Hematopoietic multipotent progenitor cell treated with erythropoietin and hydrocortisone succinate and interleukin-3 and kit ligand, for 8 days (in vitro differentiated cells): ENCODE results near the gene NKAIN2.
"Not testable (repeated sequence)": the region's sequence is repeated elsewhere in the genome, so short reads cannot be mapped to it uniquely, and the experiment has no call there.

ENCODE experiments used
- DNase-seq: peaks from one replicate; pipeline ENCODE4 v3.0.0-alpha.2; 2015

The NKAIN2 gene

DNA sequence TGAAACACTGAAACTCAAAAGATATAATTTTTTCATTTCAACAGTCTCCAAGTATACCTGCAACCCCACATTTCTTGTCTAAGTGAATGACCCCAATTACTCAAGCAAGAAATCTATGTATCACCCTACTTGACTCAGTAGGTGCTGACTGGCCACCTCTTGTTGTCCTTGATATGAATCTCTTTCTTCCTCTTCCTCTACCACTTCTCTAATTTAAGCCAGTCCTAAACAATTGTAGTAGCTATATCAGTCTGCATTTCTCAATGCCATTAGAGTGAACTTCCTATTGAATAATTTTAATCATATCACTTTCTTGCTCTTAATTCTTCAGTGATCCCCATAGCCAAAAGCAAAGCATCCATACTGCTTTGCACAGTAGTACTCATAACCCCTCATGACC is 93.2 kb downstream of the NKAIN2 start:
- no peak for DNase-seq

DNA sequence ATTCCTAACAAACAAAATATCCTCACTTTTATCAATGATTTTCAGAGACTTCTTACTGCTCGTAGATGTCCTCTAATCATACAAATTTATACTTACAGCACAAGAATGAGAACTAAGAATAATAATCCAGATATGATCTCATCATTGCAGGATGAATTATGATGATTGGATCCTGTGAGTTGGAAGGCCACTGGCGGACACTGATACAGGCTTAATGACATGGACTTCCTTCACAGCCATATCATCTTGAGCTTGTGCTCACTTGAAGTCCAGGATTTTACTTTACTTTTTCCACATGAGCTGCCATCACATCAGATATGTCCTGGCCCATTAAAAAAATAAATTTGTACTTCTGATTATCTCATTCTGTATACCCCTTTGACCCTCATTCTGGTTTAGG is 94.3 kb downstream of the NKAIN2 start:
- no peak for DNase-seq

DNA sequence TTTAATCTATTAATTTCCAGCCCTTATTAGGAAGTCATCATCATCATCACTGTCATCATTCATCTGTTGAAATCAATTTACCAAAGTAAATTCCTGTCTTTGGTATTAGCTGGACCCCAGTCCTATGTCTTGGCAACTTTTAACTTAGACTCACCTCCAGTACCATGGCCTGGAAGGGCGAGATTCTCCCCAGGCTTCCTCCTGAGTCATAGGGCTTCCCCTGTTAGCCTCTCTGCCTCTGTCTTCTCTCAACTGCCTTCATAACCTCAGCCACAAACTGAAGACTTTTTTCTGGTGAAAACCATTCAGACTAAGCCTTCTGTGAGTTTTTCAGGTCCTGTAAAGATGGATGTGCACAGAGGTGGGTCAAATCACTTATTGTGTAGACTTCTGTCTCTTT is 95.0 kb downstream of the NKAIN2 start:
- no peak for DNase-seq

DNA sequence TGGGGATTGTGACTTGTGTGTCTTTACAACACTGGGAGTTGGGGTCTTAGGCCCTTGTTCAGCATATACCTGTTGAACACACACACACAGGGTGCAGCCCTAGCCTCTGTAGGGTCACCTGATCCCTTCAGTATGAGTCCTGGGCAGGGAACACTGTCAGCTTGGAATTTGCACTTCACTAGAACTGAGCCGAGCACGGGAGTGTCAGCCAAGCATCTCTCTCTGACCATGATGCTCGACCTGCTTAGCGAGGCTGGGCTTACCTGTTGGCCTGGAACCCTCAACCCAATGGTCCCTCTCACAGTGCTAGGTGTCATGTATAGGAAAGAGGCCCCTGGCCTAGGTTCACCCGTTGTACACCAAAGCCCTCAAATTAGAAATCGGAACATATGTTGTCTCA is 96.1 kb downstream of the NKAIN2 start:
- no peak for DNase-seq

DNA sequence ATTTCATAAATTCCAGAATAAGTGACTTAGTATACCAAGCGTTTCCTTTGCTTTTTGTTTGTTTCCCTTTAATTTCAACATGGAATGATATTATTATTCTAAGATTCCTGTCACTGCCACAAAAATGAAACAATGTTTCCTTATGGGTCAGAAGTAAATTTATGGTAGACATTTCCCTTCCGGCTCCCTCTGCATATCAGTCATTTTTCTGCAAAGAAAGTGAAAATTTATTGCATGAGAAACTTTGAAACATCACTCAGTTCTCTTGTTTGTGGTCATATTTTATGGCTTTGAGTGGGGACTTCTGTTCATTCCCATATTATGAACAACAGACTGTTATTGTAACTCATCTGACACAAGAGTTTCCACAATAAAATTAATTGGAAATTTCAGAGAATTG is 97.8 kb downstream of the NKAIN2 start:
- DNase-seq: no peak

DNA sequence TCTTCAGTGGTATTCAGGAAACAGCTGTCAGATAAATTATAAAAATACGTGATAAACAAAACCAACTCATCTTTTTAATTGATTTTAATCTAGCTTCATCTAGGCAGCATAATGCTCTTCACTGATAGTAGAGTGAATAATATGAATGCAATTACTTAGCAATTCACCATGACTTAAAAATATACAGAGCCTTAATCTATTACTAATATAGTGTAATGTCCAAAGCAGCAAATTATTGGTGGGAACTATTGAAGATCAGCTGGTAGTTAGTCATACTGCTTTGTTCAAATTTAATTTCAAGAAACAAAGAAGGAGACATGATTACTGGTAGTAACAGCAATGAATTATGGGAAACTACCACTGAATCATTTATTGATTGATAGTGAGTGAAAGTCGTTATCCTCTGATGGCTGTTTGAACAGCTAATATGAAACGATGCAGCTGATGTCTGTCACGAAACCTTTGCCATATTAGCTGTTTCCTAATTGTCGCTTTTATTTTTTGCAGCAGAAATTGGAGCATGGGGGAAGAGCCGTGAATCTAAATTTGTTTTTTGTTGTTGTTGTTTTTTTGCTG is 99.2 kb downstream of the NKAIN2 start:
- DNase-seq: no peak

DNA sequence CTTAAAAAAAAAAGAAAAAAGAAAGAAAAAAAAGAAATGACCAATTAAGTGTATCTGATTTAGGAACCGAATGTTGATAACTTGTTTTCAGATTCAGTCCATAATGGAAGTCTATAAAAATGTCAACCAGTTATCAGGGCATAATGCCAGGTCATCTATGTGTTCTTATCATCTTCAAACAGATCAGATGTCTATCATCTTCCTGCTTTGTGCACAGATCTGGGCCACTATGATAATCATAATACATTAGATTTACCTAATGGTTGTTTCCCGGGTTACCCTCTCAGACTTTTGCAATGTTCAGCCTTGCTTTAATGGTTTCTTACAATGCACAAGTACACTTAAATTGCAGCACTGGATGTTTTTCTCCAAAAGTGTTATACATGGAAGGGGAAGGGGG is 100.6 kb downstream of the NKAIN2 start:
- peak; percentile 5 for DNase-seq

DNA sequence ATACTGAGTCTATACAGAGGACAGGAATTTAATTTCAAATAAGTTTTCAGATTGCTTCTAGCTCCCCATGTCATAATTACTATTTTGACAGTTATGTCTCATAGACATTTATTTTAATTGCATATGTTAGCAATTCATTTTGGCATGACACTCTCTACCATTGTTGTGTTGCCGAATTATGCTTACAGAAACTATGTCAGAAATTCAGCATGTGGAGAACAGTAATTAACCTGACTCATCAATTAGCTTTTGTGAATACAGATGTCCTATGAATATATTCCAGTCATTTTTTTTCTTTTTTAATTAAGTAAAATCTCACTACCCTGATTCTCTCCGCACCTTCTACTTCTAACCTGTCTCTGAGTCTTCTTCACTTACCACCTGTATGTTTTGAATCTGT is 105.1 kb downstream of the NKAIN2 start:
- DNase-seq: no peak

DNA sequence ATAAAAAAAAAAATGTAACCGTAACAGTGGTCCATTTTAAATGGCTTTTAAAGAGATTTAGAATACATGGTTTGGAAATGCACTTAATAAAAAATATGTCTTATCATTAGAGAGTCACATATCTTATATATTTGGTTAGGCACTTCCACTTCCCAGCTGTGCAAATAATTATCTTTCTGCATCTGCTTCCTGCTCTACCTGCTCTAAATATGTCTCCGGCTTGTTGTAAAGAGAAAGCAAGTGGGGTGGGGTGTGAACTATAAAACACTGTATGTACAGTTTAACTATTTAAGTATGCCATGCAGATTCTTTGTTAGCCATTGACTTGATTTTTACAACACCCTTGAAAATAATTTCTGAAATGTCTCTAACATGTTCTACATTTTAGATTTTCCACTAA is 106.3 kb downstream of the NKAIN2 start:
- no peak for DNase-seq

DNA sequence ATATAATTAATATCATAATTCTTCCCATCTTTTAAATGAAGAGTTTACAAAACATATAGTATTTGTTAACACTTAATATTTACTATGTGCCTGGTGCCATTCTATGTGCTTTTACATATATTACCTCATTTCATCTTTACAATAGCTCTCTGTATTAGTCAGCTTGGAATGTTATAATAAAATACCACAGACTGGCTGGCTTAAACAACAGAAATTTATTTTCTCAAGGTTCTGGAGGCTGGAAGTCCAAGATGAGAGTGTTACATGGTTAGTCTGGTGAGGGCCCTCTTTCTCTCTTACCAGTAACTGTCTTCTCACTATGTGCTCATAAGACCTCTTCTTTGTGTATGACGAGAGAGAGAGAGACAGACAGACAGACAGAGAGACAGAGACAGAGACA is 110.2 kb downstream of the NKAIN2 start:
- DNase-seq: no peak

DNA sequence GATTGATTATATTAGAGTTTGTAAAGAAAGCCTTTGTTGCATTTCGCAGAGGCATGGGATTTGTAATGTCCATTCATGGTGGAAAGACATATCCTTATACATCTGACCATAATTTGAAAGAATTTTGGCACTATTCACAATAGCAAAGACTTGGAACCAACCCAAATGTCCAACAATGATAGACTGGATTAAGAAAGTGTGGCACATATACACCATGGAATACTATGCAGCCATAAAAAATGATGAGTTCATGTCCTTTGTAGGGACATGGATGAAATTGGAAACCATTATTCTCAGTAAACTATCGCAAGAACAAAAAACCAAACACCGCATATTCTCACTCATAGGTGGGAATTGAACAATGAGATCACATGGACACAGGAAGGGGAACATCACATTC is 119.7 kb downstream of the NKAIN2 start:
- not testable (repeated sequence) for DNase-seq

DNA sequence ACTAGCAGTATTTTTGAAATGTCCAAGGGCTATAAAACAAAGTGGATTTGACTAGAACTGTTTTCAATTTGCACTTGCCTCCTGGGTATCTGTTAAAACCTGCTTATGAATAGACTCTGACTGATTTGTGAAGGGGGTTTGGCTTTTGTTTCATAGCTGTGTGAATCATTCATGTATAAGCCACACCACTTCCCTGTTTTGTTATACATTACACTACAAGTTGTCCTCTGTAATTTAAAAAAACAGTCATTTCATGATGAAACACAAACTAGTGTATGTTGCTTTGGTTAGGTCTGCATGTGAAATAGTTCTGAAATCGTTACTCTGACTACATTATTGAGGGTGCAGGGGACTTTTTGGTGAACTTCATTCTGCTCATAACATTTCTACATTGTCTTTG is 121.7 kb downstream of the NKAIN2 start:
- no peak for DNase-seq

DNA sequence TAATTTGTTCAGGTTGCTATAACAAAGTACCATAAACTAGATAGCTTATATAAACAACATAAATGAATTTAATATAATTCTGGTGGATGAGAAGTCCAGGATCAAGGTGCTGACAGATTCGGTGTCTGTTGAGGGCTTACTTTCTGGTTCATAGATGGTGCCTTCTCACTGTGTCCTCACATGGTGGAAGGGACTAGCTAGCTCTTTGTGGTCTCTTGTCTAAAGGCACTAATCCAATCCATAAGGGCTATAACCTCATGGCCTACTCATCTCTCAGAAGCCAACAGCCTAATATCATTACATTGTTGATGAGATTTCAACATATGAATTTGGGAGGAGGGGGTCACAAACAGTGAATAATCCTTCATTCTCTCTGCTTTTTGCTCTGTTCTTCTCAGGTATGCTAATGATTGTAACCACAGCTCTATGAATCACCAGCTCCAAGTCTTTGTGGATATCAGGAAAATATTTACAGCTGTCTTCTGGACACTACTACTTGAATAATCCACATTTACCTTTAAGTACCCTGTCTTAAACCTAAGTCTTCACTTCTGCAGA is 122.3 kb downstream of the NKAIN2 start:
- DNase-seq: no peak

DNA sequence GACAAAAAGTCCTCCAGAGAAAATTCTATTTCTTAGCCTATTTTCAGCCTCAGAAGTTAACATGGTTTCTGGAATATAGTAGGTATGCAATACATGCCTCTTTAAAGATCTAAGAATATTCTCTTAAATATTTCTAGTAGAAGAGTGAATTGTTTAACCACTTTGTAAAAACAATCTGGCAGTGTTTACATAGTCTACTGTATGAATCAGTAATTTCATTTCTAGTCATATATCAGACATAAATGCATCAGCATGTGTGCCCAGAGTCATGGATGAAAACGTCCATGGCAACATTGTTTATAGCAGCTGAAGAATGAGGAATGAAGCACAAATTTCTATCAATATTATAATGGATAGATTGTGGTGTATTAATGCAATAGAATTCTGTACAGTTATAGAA is 124.9 kb downstream of the NKAIN2 start:
- no peak for DNase-seq

DNA sequence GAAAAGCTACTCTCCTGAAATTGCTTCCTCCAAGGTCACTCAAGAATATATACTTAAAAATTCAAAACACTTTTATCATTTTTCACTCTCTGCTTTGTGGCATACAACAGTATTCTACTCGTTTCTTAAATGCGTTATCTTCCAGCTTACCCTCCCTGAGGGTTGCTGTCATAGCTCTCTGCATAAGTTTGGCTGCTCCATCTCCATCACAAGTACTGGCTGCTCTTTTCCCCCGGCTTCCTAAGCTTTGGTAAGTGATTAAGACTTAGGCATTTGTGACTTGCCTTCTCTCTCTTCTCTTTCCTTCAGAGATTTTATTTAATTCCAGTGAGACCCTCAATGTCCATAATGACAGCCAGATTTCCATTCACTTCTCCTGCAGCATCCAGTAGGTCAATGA is 128.3 kb downstream of the NKAIN2 start:
- no peak for DNase-seq

DNA sequence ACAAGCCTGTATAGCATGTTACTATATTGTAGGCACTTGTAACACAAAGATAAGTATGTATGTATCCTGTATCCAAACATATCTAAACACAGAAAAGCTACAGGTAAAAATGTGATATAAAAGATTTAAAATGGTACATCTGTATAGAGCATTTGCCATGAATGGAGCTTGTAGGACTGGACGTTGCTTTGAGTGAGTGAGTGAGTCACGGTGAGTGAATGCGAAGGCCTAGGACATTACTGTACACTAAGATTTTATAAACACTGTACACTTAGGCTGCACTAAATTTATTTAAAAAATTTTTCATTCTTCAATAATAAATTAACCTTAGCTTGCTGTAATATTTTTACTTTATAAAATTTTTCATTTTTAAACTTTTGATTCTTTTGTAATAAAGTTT is 136.9 kb downstream of the NKAIN2 start:
- no peak for DNase-seq

DNA sequence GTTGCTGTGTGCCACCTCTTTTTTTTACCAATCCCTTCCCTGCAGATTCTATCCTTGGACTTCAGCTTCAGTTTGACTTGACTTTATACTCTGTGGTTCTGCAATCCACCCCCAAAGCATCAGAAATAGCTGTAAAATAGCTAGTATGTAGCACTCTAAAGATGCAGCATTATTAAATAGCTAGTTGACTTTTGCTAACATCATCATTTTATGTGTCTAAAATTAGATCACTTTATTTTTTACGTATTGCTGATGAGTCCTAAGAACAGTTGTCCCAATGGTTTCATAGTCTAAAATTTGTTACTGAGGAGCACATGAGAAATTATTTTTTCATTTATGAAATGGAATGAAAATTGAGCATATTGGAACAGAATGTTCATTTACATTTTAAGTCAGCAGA is 138.2 kb downstream of the NKAIN2 start:
- no peak for DNase-seq

DNA sequence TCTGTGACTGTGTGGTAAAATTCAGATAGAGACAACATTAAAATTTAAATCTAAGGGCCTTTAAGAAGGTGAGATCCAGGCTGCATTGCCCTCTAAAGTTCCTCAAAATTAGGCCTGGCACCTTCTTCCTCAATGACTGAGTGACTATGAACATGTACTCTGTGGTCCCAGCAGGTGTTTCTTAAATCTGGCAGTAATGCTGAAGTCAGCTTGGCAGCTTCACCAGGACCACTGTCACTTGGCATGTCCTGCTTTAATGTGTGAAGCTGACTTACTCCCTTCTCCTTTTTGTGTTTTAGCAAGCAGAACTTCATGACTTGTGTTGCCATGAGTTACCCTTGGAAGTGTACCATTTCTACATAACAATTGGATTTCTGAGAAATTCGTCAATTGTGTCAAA is 141.7 kb downstream of the NKAIN2 start:
- no peak for DNase-seq

DNA sequence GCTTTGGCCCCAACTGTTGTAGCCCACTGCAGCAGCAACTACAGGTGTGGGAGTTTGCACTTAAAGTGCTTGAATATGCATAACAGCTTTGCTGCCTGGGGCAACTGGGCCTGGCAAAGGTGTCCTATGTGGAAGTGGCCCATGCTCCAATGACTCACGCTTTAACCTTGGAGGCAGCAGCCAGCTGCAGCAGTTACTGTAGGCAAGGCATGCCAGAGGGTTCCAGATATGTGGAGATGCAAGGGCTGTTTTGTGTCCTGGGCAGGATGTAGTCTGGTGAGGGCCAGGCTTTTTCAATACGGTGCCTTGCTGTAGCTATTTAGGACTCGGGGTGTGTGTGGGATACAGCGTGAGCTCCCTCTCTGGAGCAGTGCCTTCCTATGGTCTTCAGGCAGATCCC is 150.3 kb downstream of the NKAIN2 start:
- no peak for DNase-seq

DNA sequence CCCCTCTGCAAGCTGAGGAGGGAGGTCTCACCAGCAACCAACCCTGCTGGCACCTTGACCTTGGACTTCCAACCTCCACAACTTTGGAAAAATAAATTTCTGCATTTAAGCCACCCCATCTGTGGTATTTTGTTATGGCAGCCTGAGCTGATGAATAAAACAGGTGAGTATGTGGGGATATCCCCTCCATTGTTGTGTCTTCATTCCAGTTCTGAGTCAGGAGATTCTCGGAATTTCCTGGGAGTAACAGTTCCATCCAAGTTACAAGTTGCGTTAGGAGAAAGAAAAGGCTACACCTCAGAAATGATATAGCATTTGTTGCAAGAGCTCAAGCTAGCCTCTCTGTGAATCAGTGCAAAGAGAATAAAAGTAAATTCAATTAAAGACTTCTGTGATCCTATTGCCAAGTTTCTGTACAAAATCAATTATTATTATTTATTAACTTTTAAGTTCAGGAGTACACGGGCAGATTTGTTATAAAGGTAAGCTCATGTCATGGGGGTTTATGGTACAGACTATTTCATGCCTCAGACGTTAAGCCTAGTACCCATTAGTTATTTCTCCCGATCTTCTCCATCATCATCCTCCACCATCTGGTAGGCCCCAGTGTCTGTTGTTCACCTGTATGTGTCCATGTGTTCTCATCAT is 153.0 kb downstream of the NKAIN2 start:
- DNase-seq: no peak

DNA sequence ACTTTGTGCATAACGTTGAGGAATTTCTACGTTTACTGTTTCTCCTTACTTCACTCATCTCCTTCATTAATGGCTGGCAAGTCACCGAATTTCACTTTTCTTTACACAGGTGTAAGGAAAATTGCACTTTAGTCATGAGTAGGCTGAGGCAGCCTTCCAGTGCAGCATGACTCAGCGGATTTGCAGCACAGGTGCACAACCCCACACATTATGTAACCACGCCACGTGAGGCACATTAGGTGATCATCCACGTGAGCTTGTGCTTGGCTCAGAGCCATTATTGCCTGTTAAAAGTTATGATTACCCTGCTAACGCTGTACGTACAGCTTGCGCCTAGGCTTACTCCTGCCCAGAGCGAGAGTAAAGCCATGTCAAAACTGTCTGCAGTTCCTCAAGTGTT is 158.8 kb downstream of the NKAIN2 start:
- no peak for DNase-seq

DNA sequence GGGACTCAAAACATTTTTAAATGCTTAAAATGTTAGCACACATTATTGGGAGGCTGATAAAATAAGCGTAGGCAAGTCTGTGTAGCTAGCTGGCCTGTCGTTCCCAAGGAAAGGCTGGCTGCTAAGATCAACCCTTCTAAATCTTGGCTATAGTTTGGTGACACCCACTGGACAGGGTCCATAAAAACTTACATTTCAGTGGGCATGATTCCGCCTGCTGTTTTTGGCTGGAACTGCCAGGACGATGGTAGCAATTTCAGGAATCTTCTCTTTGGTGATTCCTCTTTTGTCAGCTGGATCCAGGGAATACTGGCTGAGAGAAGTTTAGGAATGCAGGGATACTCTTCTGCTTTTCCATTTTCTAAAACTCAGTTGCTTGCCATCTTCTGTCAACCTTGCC is 162.2 kb downstream of the NKAIN2 start:
- peak; percentile 32 for DNase-seq

DNA sequence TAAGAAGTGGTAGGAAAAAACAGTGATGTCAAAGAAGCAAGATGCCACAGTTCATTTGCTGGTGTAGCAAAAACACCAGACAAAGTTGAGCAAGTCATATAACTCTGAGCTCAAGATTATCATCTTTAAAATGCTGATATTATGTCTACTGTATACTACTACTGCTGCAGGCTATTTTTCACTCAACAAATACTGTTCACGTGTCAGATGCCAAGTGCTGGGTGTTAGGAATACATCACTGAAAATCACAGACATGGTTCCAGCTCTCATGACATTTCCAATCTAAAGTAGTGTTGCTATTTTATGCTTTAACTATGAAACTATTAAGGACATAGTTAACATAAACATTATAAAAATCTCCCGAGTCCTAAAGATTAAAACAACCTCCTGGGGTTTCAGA is 163.0 kb downstream of the NKAIN2 start:
- DNase-seq: no peak

DNA sequence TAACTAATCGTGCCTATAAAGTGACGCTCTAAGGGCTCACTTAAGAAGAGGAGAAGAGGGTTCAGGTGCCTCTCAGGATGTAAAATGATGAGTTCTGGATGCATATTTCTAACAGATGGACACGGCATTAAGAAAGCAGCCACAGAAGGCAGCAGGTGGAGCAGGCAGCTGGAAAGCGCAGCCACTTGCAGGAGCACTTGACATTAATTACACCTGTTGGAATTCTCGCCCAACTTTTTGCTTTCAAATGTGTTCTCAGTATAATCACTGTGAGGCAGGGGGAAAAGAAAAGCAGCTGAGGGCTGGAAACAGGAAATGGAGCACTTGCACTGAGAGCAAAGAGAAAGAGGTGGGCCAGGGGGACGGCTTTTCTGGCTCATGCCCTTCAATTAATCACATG is 164.2 kb downstream of the NKAIN2 start:
- no peak for DNase-seq
